ENCODE results near the gene APOH. TPM values are rescaled to one million over a fixed set of nuclear protein-coding genes. Genes with fewer than 3 reads are reported as not detected.
"Not testable (repeated sequence)": the region's sequence is repeated elsewhere in the genome, so short reads cannot be mapped to it uniquely, and the experiment has no call there.

Gene APOH
- polyA plus RNA-seq, 1 donor (not counting 4 experiments of a cell fraction or from before 2014, with no cell fraction given): not detected

DNA sequence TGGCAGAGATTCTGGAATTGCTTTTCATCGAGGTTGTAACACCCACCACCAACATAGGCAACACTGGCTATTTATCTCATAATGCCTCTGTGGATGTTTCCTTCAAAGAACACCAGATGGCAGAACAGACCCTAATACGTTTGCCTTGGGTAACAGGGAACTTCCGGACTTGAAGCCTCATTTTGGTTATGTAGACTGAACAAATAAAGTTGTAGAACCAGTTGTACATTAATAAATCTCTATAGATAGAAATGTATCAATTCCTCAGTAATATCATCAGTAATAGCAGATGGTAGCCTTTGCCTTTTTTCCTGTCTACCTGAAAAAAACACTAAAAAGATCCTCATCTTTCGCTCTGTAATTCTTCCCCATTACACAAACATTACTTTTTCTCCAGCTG lies 25.9 kb upstream of the APOH start:
- H2AFZ ChIP-seq (ENCODE audit: control insufficient read depth, low read length): no peak overlapping the region
- peak; percentile 94 for FAIRE-seq
- no peak overlapping the region for H3K27ac ChIP-seq (ENCODE audit: control insufficient read depth, insufficient read depth, low read length)

DNA sequence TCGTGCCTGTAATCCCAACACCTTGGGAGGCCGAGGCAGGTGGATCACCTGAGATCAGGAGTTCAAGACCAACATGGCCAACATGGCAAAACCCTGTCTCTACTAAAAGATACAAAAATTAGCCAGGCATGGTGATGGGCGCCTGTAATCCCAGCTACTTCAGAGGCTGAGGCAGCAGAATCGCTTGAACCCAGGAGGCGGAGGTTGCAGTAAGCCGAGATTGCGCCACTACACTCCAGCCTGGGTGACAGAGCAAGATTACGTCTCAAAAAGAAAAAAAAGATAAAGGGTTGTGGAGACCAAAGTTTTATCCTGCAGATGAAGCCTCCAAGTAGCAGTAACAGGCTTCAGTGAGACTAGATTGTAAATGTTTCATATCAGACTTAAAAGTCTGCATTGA lies 24.2 kb upstream of the APOH start:
- H3K4me2 ChIP-seq (ENCODE audit: control insufficient read depth, extremely low read depth, insufficient read depth, low read depth, low read length); dilution Hi-C loops (cut with MboI; ENCODE audit: extremely low pct_ligation_motif_present, low sequenced_read_pairs); FAIRE-seq: not testable (repeated sequence)

More for the DNA sequence above, 25.9 kb upstream of the APOH start:
- no peak for DNase-seq (ENCODE audit: low read depth, low spot score)
- Histone ChIP-seq H4K20me1 (ENCODE audit: control insufficient read depth, extremely low read depth, insufficient read depth, low read length) (no peaks in the 10 kb centered on the region), H3K9me1 (ENCODE audit: control insufficient read depth, extremely low read depth, insufficient read depth, low read length) (no peaks in the 10 kb centered on the region), H3K36me3 (ENCODE audit: control insufficient read depth in 2 of 2, extremely low read depth in 1 of 2, insufficient read depth in 2 of 2, low read length in 2 of 2) (no peaks in the 10 kb centered on the region), H3K9me3 (ENCODE audit: control insufficient read depth, low read depth, low read length) (no peaks in the 10 kb centered on the region), H3K4me3 (ENCODE audit: control insufficient read depth in 2 of 3, extremely low read depth in 1 of 3, insufficient read depth in 2 of 3, low read depth in 1 of 3, low read length in 3 of 3) (no peak overlapping the region), H3K79me2 (ENCODE audit: control insufficient read depth, insufficient read depth, low read length) (no peaks in the 10 kb centered on the region), H3K27me3 (ENCODE audit: control insufficient read depth, extremely low read depth, insufficient read depth, low read length) (no peaks in the 10 kb centered on the region), H3K4me2 (ENCODE audit: control insufficient read depth, extremely low read depth, insufficient read depth, low read depth, low read length) (no peak overlapping the region), H3K4me1 (ENCODE audit: control insufficient read depth, extremely low read depth, insufficient read depth, low read length) (no peaks in the 10 kb centered on the region), H3K9ac (ENCODE audit: control insufficient read depth, extremely low read depth, insufficient read depth, low read length) (no peak overlapping the region)
- dilution Hi-C loops (cut with MboI; ENCODE audit: extremely low pct_ligation_motif_present, low sequenced_read_pairs): no loop called here
- no peak for TF ChIP-seq EZH2 (IDR thresholded peaks at IDR 0.05; ENCODE audit: low read length)
- TF ChIP-seq, protein P1, sequence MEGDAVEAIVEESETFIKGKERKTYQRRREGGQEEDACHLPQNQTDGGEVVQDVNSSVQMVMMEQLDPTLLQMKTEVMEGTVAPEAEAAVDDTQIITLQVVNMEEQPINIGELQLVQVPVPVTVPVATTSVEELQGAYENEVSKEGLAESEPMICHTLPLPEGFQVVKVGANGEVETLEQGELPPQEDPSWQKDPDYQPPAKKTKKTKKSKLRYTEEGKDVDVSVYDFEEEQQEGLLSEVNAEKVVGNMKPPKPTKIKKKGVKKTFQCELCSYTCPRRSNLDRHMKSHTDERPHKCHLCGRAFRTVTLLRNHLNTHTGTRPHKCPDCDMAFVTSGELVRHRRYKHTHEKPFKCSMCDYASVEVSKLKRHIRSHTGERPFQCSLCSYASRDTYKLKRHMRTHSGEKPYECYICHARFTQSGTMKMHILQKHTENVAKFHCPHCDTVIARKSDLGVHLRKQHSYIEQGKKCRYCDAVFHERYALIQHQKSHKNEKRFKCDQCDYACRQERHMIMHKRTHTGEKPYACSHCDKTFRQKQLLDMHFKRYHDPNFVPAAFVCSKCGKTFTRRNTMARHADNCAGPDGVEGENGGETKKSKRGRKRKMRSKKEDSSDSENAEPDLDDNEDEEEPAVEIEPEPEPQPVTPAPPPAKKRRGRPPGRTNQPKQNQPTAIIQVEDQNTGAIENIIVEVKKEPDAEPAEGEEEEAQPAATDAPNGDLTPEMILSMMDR (optimal IDR thresholded peaks at IDR 0.05 in 1 of 3, IDR thresholded peaks at IDR 0.05 in 1 of 3, conservative IDR thresholded peaks at IDR 0.05 in 1 of 3; ENCODE audit: extremely low read depth in 1 of 3, insufficient read depth in 2 of 3, low read length in 3 of 3): peak; percentile 50 to 70 (median 62)

DNA sequence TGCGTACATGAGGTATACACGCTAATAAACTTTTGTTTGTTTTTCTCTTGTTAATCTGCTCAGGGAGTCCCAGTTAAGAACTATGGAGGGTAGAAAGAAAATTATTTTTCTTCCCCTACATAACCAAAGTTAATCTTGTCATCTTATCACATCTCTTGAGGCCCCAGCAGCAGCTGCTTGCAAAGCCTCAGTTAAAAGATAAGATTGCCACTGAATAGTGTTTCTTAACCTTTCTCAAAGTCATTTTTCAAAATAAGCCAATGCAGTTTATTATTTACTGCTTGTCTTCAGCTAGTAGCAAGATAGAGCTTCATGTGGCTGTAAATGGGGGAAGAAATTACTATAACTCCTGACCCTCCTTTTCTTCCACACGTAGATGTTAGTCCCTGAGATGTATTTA lies 21.5 kb upstream of the APOH start:
- TF ChIP-seq, protein P1 (optimal IDR thresholded peaks at IDR 0.05 in 1 of 3, IDR thresholded peaks at IDR 0.05 in 1 of 3, conservative IDR thresholded peaks at IDR 0.05 in 1 of 3; ENCODE audit: extremely low read depth in 1 of 3, insufficient read depth in 2 of 3, low read length in 3 of 3): no peak
- TF ChIP-seq EZH2 (IDR thresholded peaks at IDR 0.05; ENCODE audit: low read length): no peak
- H3K27ac ChIP-seq (ENCODE audit: control insufficient read depth, insufficient read depth, low read length): no peak overlapping the region
- FAIRE-seq: no peak

More for the DNA sequence above, 24.2 kb upstream of the APOH start:
- H3K27ac ChIP-seq (ENCODE audit: control insufficient read depth, insufficient read depth, low read length); H4K20me1 ChIP-seq (ENCODE audit: control insufficient read depth, extremely low read depth, insufficient read depth, low read length); H2AFZ ChIP-seq (ENCODE audit: control insufficient read depth, low read length); H3K79me2 ChIP-seq (ENCODE audit: control insufficient read depth, insufficient read depth, low read length); H3K4me1 ChIP-seq (ENCODE audit: control insufficient read depth, extremely low read depth, insufficient read depth, low read length); H3K9me1 ChIP-seq (ENCODE audit: control insufficient read depth, extremely low read depth, insufficient read depth, low read length); H3K27me3 ChIP-seq (ENCODE audit: control insufficient read depth, extremely low read depth, insufficient read depth, low read length); H3K4me3 ChIP-seq (ENCODE audit: control insufficient read depth in 2 of 3, extremely low read depth in 1 of 3, insufficient read depth in 2 of 3, low read depth in 1 of 3, low read length in 3 of 3); H3K9me3 ChIP-seq (ENCODE audit: control insufficient read depth, low read depth, low read length); H3K9ac ChIP-seq (ENCODE audit: control insufficient read depth, extremely low read depth, insufficient read depth, low read length); H3K36me3 ChIP-seq (ENCODE audit: control insufficient read depth in 2 of 2, extremely low read depth in 1 of 2, insufficient read depth in 2 of 2, low read length in 2 of 2); DNase-seq (ENCODE audit: low read depth, low spot score): not testable (repeated sequence)

More for the DNA sequence above, 21.5 kb upstream of the APOH start:
- H3K4me1 ChIP-seq (ENCODE audit: control insufficient read depth, extremely low read depth, insufficient read depth, low read length): no peaks in the 10 kb centered on the region
- H3K79me2 ChIP-seq (ENCODE audit: control insufficient read depth, insufficient read depth, low read length): no peaks in the 10 kb centered on the region
- no peak overlapping the region for H3K4me3 ChIP-seq (ENCODE audit: control insufficient read depth in 2 of 3, extremely low read depth in 1 of 3, insufficient read depth in 2 of 3, low read depth in 1 of 3, low read length in 3 of 3)
- H3K27me3 ChIP-seq (ENCODE audit: control insufficient read depth, extremely low read depth, insufficient read depth, low read length): no peaks in the 10 kb centered on the region
- no peaks in the 10 kb centered on the region for H3K36me3 ChIP-seq (ENCODE audit: control insufficient read depth in 2 of 2, extremely low read depth in 1 of 2, insufficient read depth in 2 of 2, low read length in 2 of 2)
- no peak for DNase-seq (ENCODE audit: low read depth, low spot score)
- no peaks in the 10 kb centered on the region for H3K9me1 ChIP-seq (ENCODE audit: control insufficient read depth, extremely low read depth, insufficient read depth, low read length)
- no peak overlapping the region for H2AFZ ChIP-seq (ENCODE audit: control insufficient read depth, low read length)
- dilution Hi-C loops (cut with MboI; ENCODE audit: extremely low pct_ligation_motif_present, low sequenced_read_pairs): no loop called here
- no peaks in the 10 kb centered on the region for H4K20me1 ChIP-seq (ENCODE audit: control insufficient read depth, extremely low read depth, insufficient read depth, low read length)
- H3K4me2 ChIP-seq (ENCODE audit: control insufficient read depth, extremely low read depth, insufficient read depth, low read depth, low read length): no peak overlapping the region
- H3K9ac ChIP-seq (ENCODE audit: control insufficient read depth, extremely low read depth, insufficient read depth, low read length): no peak overlapping the region
- H3K9me3 ChIP-seq (ENCODE audit: control insufficient read depth, low read depth, low read length): no peaks in the 10 kb centered on the region

Data from keratinocyte (primary cell).